ENCODE data around the gene HLA-DPA1.
A peak's percentile ranks its signal among the peaks of the same experiment; 100 is the strongest.
"Not testable (repeated sequence)": the region's sequence is repeated elsewhere in the genome, so short reads cannot be mapped to it uniquely, and the experiment has no call there.

Gene HLA-DPA1

GRCh38 chr6:33088258-33088930 is 14.9 kb upstream of the HLA-DPA1 start:
- DNase-seq = no peak

DNA sequence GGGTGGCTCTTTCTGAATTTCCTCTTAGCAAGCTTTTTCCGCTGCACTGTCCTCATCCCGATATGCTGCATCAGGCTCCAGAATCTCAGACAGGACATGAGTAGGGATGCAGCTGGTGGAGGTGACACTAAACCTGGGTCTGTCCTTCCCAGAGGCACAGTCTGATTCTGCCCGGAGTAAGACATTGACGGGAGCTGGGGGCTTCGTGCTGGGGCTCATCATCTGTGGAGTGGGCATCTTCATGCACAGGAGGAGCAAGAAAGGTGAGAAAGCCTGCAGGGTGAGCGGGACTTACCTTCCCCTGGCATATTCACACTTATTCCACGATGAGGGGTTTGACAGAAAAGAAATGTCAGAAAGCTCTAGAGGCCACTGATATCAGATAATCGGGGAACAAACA is 12.2 kb upstream of the HLA-DPA1 start:
- no peak for DNase-seq

GRCh38 chr6:33082702-33083101 is 9.3 kb upstream of the HLA-DPA1 start:
- DNase-seq = no peak

DNA sequence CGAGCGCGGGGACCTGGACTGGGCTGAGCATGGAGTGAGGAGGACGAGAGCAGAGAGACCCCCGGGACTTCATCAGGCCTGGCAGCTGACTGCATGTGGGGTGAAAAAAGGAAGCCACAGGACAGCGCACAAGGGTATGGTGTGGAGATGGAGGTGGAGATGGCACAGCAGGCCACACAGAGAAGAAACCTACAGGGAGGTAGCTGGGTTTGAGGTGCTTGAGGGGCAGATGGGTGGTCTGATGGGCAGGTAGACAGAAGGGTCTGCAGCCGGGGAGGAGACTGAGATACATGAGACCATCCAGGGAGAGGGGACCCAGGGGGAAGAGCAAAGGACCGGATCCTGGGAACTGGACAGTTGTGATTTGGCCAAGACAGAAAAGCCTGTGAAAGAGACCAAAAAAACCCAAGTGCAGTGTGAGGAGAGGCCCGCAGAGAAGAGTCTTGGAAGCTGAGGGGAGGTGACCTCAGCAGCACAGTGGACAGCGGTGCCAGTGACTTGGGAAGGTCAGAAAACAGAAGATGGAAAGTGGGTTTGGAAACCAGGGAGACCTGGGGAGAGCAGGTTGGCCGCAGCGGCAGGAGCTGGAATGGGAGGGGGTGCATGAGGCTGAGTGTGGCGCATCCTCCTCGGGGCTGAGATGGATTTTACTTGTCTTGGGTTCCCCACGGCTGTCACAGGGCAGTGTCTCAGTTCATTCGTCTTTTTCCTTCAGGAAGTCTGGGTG is 7.8 kb upstream of the HLA-DPA1 start:
- DNase-seq = no peak

DNA sequence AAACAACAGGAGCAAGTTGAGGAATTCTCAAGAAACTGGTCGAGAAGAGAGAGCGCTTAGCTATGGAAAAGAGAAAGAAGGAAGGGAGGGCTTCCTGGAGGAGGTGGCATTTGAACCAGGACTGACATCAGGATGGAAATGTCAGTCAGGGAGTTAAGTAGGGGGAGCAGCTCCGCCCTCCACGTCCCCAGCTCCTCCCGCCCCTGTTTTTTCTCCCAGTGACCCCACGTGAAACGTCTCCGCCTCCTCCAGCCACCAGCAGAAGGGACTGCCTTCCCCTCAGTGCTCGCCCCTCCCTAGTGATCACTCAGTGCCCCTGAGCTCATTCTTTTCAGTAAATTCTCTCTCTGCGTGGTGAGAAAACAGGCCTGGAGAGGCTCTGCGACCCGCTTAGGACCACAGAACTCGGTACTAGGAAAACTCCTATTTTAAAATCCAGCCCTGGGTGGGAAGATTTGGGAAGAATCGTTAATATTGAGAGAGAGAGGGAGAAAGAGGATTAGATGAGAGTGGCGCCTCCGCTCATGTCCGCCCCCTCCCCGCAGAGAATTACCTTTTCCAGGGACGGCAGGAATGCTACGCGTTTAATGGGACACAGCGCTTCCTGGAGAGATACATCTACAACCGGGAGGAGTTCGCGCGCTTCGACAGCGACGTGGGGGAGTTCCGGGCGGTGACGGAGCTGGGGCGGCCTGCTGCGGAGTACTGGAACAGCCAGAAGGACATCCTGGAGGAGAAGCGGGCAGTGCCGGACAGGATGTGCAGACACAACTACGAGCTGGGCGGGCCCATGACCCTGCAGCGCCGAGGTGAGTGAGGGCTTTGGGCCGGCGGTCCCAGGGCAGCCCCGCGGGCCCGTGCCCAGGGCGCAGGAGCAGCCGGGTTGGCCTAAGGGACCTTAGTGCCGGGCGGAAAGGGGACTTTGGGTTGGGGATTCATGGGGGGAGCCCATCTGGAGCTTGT is 7.0 kb upstream of the HLA-DPA1 start:
- DNase-seq = no peak

DNA sequence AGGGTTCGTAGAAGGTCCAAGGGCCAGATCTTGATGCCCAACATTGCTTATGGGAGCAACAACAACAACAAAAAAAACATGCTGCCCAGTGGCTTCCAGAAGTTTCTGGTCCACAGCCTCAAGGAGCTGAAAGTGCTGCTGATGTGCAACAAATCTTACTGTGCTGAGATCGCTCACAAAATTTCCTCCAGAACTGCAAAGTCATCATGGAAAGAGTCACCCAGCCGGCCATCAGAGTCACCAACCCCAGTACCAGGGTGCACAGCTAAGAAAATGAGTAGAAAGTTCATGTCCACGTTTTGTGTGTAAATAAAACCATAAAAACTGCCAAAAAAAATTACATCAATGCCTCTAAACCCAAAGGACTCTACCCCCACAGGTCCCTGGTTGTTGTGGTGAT is 6.1 kb upstream of the HLA-DPA1 start:
- no peak for DNase-seq

GRCh38 chr6:33078919-33079521 is 5.6 kb upstream of the HLA-DPA1 start:
- no peak for DNase-seq

- no peak for DNase-seq
These were observed 5.0 kb upstream of the HLA-DPA1 start for GRCh38 chr6:33078442-33078841.

DNA sequence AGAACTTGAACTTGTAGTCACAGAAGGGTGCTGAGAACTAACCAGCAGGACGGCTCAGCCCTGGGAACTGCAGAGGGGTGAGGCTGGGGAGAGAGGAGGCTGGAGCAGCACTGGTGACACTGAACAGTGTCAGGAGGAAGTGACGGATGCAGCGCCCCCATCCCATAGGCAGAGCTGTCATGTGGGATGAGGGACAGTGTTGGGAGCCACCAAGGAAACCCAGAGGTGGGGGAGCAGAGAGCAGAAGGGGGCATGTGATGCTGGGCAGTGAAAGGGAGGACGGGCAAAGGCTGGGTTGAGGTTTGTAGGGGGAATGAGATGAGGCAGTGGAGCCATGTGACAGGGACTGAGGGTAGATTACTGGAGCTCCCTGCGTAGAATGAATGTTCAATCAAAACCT is 4.5 kb upstream of the HLA-DPA1 start:
- no peak for DNase-seq

DNA sequence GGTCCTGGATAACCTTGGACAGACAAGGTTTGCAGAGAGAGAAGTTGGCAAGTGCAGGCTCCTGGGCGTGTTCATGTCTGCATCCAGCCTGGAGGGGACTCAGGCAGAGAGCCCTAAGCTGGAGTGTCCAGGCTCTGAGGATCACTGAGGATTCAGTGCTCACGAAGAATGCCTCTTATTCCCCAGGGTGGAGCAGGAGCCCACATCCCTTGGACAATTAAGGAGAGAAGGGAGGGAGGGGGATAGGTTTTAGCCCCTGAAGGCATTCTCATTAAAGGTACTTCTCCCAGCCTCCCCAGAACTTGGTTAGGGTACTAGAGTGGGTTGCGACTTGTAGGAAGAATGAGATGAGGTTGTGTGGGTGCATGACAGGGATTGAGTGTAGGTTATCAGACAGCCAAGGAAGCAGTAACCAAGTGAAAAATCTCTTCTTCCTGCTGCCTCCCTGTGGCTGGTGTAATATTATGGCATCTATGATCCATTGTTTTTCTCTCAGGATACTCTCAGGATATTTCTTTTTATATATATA is 3.0 kb upstream of the HLA-DPA1 start:
- no peak for DNase-seq

GRCh38 chr6:33075568-33076405 is 2.3 kb upstream of the HLA-DPA1 start, which contains the start of gene HLA-DPB1:
Gene HLA-DPB1, plus strand, starts transcription at chr6:33075990. Its CDS starts 52 bp downstream, at chr6:33076042.
- peak; percentile 15 for DNase-seq

- DNase-seq = no peak
These were observed 1.7 kb upstream of the HLA-DPA1 start for GRCh38 chr6:33075208-33075567.

DNA sequence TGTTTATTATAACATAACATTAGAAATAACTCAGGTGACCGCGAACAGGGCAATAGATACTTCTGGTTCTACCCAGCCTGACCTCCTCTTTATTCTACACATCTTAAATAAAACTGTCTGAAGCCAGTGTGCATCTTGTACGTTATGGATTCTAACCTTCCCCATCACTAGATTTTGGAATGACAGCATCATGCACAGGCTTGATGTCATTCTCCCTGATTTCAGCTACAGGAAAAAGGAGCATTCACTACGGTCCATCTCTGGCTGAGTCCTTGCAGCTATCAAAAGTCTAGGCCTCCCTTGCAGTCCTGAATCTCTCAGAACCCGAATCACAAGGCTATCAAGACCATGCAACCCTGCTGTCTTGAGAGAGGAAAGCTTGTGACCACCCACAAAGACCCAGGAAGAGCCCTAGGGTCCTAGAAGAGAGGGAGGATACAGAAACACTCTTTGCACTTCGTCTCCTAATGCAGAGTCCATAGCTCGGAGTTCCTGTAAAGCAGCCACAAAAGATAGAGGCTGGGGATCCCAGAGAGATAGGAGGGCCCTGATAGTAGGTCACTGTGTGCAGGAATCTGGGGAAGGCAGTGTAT is 845 bp downstream of the HLA-DPA1 start:
- no peak for DNase-seq

- no peak for DNase-seq
These were observed 1.9 kb downstream of the HLA-DPA1 start for GRCh38 chr6:33071569-33071968.

DNA sequence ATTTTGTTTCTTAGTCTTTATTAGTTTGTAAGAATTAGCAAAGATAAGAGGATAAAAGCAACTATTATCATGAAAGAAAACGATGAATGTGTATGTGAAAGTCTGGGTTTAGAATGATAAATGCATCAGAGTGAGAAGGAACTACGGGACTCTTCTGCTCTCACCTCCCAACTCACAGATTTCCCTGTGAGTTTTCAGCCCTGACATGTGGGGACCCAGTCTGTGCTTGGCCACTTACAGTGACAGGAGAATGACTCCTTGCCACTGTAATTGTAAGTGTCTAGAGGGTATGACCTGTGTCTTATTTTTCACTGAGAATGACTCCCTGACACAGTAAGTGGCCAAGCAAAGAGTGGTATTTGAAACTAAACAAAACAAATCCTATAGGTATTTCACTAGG is 2.5 kb downstream of the HLA-DPA1 start:
- DNase-seq = no peak

- DNase-seq = no peak
These were observed 4.3 kb downstream of the HLA-DPA1 start for GRCh38 chr6:33069021-33069738.

GRCh38 chr6:33066917-33067521 is 6.4 kb downstream of the HLA-DPA1 start:
- DNase-seq = no peak

- DNase-seq = no peak
These were observed 8.1 kb downstream of the HLA-DPA1 start for GRCh38 chr6:33065312-33065711.

DNA sequence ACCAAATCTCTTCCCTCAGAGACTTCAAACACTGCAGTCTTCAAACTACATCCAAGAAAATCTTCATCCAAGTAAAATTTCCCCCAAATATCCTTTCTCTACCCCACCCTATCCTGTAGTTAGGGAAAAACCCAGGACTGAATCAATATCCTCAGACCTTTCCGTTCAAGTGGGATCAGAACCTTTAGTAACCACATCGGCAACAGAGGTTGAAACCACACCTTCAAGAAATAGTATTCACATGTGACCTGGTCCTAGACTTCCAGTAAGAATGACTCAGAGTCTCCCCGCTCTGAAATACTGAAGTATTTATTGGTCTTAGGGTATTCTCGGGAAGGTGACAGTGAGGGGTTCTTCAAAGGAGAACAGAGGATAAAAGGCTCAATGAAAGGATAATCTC is 8.7 kb downstream of the HLA-DPA1 start:
- DNase-seq = no peak

- DNase-seq = not testable (repeated sequence)
These were observed 10.0 kb downstream of the HLA-DPA1 start for GRCh38 chr6:33063435-33063834.
